Activated CD4-positive, alpha-beta T cell treated with anti-CD3 and anti-CD28 coated beads, Interleukin-2, amount 10 ng/mL, durations not matched to agents 7 days and 5 days (primary cell): ENCODE measurements around the gene STYXL1. TPM values are rescaled to one million over a fixed set of nuclear protein-coding genes. Genes with fewer than 3 reads are reported as not detected.
"Not testable (repeated sequence)": the region's sequence is repeated elsewhere in the genome, so short reads cannot be mapped to it uniquely, and the experiment has no call there.

Experiments
- CTCF ChIA-PET: fragments of 350-600 bp; sonication (Branson Sonifier 250); formaldehyde crosslinking; loops from one replicate; lab custom pipeline; 2021; ENCODE audit warnings: antibody characterized with exemption; lab: Charles Lee
- POLR2A ChIA-PET: fragments of 350-600 bp; sonication (Branson Sonifier 250); formaldehyde crosslinking; loops from one replicate; lab custom pipeline; 2021; ENCODE audit warnings: antibody characterized with exemption; lab: Charles Lee
- DNase-seq: peaks from one replicate; pipeline ENCODE4 v3.0.0-alpha.2; 2020
- H3K27ac Mint-ChIP-seq: one replicate; pipeline ENCODE4 v1.8.0; 2021; ENCODE audit warnings: mild to moderate bottlenecking, moderate library complexity, mixed read lengths
- H3K27me3 Mint-ChIP-seq: one replicate; pipeline ENCODE4 v1.8.0; 2021; ENCODE audit warnings: mixed read lengths
- H3K36me3 Mint-ChIP-seq: one replicate; pipeline ENCODE4 v1.8.0; 2021; ENCODE audit warnings: low read depth, mixed read lengths
- H3K4me1 Mint-ChIP-seq: one replicate; pipeline ENCODE4 v1.8.0; 2021; ENCODE audit warnings: mixed read lengths
- H3K4me3 Mint-ChIP-seq: one replicate; pipeline ENCODE4 v1.8.0; 2021; ENCODE audit warnings: mild to moderate bottlenecking, moderate library complexity, mixed read lengths
- H3K9me3 Mint-ChIP-seq: one replicate; pipeline ENCODE4 v1.8.0; 2021; ENCODE audit warnings: mixed read lengths
- total RNA-seq, 2 experiments: library from RNA; stranded (reverse); gene quantifications; one replicate each; pipeline ENCODE4 v1.2.3, GENCODE V29; 2021

STYXL1 gene
- total RNA-seq, 2 experiments from 2014 or later: 39.1 to 40.3 TPM

GRCh38 chr7:76062254-76062653 is 14.5 kb upstream of the STYXL1 start:
- DNase-seq: no peak
- ChIA-PET CTCF (no interaction called here), POLR2A (no interaction called here)
- no peaks in the 10 kb centered on the region for H3K27me3 Mint-ChIP-seq
- no peaks in the 10 kb centered on the region for H3K9me3 Mint-ChIP-seq
- H3K4me3 Mint-ChIP-seq: no peak overlapping the region
- H3K27ac Mint-ChIP-seq: no peak overlapping the region
- peaks cover 62% of the 10 kb centered on the region for H3K36me3 Mint-ChIP-seq
- no peaks in the 10 kb centered on the region for H3K4me1 Mint-ChIP-seq

DNA sequence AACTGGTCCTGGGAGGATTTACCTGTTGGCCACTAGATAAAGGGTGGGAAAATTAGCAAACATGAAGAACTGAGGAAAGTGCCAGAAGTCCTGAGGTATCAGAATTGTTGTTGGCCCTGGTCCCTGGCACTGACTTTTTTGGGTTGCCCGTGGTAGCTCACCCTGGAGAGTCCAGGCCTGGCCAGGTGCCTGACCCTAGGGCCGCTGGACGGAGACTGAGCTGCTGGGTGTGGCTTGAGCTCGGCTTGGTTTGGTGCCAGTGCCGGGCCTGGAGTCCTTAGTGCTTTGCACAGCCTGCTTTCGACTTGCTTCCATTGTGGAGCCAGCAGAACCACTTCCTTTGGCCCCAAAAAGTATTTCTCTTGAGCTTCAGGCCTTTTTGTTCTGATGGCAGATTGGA is 13.0 kb upstream of the STYXL1 start:
- H3K27me3 Mint-ChIP-seq: no peaks in the 10 kb centered on the region
- DNase-seq: no peak
- H3K36me3 Mint-ChIP-seq: peaks cover 54% of the 10 kb centered on the region
- no peak overlapping the region for H3K27ac Mint-ChIP-seq
- H3K4me1 Mint-ChIP-seq: no peaks in the 10 kb centered on the region
- ChIA-PET CTCF (interaction anchor here (1.7 kb wide), 1 partner anchor 14 kb away, joined by 4 read pairs; no protein-coding TSS in a partner anchor), POLR2A (no interaction called here)
- no peak overlapping the region for H3K4me3 Mint-ChIP-seq
- H3K9me3 Mint-ChIP-seq: no peaks in the 10 kb centered on the region

GRCh38 chr7:76058745-76059144 is 10.9 kb upstream of the STYXL1 start:
- H3K27me3 Mint-ChIP-seq, H3K4me1 Mint-ChIP-seq, H3K27ac Mint-ChIP-seq, H3K4me3 Mint-ChIP-seq, H3K9me3 Mint-ChIP-seq, DNase-seq, POLR2A ChIA-PET: not testable (repeated sequence)
- CTCF ChIA-PET: interaction anchor here (1.3 kb wide), 1 partner anchor 16 kb away, joined by 3 read pairs; no protein-coding TSS in a partner anchor
- H3K36me3 Mint-ChIP-seq: peaks cover 40% of the 10 kb centered on the region

DNA sequence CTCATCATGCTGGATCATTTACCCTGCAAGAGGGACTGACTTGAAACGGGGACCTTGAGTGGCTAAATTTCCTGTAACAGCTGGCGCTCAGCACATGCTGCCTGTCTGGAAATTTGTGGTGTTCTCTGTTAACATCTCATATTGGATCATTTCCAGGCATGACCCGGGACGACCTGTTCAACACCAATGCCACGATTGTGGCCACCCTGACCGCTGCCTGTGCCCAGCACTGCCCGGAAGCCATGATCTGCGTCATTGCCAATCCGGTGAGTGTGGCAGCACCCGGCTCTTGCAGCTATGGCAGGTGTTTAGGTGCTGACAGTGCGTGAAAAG is 10.0 kb upstream of the STYXL1 start:
- H3K4me3 Mint-ChIP-seq: no peak overlapping the region
- no peaks in the 10 kb centered on the region for H3K27me3 Mint-ChIP-seq
- H3K9me3 Mint-ChIP-seq: no peaks in the 10 kb centered on the region
- H3K4me1 Mint-ChIP-seq: peaks cover 13% of the 10 kb centered on the region
- ChIA-PET CTCF (interaction anchor here (0.6 kb wide), 1 partner anchor 379 kb away, joined by 4 read pairs; no protein-coding TSS in a partner anchor), POLR2A (no interaction called here)
- no peak for DNase-seq
- H3K27ac Mint-ChIP-seq: peak overlapping the region; percentile 43
- peaks cover 36% of the 10 kb centered on the region for H3K36me3 Mint-ChIP-seq

- no peak overlapping the region for H3K4me3 Mint-ChIP-seq
- H3K9me3 Mint-ChIP-seq: no peaks in the 10 kb centered on the region
- no peak for DNase-seq
- POLR2A ChIA-PET: no interaction called here
- CTCF ChIA-PET: no interaction called here
- no peaks in the 10 kb centered on the region for H3K27me3 Mint-ChIP-seq
- H3K36me3 Mint-ChIP-seq: peaks cover 33% of the 10 kb centered on the region
- H3K27ac Mint-ChIP-seq: peak overlapping the region; percentile 43
- H3K4me1 Mint-ChIP-seq: peaks cover 16% of the 10 kb centered on the region
Measured at GRCh38 chr7:76057103-76057812, 9.5 kb upstream of the STYXL1 start.

GRCh38 chr7:76056241-76056640 is 8.4 kb upstream of the STYXL1 start:
- CTCF ChIA-PET: no interaction called here
- Mint-ChIP-seq H3K4me3 (no peak overlapping the region), H3K36me3 (peaks cover 33% of the 10 kb centered on the region), H3K27ac (no peak overlapping the region), H3K4me1 (peaks cover 25% of the 10 kb centered on the region), H3K27me3 (no peaks in the 10 kb centered on the region), H3K9me3 (no peaks in the 10 kb centered on the region)
- POLR2A ChIA-PET: no interaction called here
- no peak for DNase-seq

- Mint-ChIP-seq H3K9me3 (no peaks in the 10 kb centered on the region), H3K36me3 (peaks cover 25% of the 10 kb centered on the region), H3K27ac (no peak overlapping the region), H3K4me1 (peaks cover 36% of the 10 kb centered on the region), H3K4me3 (no peak overlapping the region), H3K27me3 (no peaks in the 10 kb centered on the region)
- DNase-seq: no peak
- CTCF ChIA-PET: no interaction called here
- POLR2A ChIA-PET: no interaction called here
Measured at GRCh38 chr7:76054123-76055120, 6.6 kb upstream of the STYXL1 start.

DNA sequence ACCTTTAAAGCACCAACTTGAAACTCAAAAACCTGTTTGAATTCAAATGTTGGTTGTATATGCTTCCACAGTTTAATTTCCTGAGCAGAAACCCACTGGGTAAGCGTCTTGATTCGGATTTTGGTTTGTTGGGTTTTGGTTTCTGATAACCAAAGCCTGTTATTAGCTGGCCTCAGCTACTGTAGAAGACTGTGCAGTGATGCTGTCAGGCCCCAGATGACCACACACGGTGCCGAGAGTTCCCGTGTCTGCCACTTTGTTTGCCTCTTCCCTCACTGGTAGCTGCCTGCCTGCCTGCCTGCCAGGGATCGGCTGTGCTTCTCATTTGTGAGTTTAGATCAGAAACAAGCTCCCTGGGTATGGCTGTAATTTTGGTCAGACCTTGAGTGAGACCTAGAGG is 5.7 kb upstream of the STYXL1 start:
- no peaks in the 10 kb centered on the region for H3K9me3 Mint-ChIP-seq
- peaks cover 24% of the 10 kb centered on the region for H3K36me3 Mint-ChIP-seq
- no peak for DNase-seq
- POLR2A ChIA-PET: no interaction called here
- H3K27me3 Mint-ChIP-seq: no peaks in the 10 kb centered on the region
- H3K4me1 Mint-ChIP-seq: peaks cover 41% of the 10 kb centered on the region
- H3K4me3 Mint-ChIP-seq: no peak overlapping the region
- peak overlapping the region; percentile 1 for H3K27ac Mint-ChIP-seq
- CTCF ChIA-PET: no interaction called here

GRCh38 chr7:76052681-76053080 is 4.9 kb upstream of the STYXL1 start:
- H3K9me3 Mint-ChIP-seq, POLR2A ChIA-PET, DNase-seq, H3K27me3 Mint-ChIP-seq, H3K4me3 Mint-ChIP-seq: not testable (repeated sequence)
- H3K4me1 Mint-ChIP-seq: peaks cover 41% of the 10 kb centered on the region
- H3K36me3 Mint-ChIP-seq: peaks cover 25% of the 10 kb centered on the region
- CTCF ChIA-PET: interaction anchor here (0.6 to 1.3 kb wide), 2 partner anchors 72 to 138 kb away, joined by 3 read pairs; no protein-coding TSS in a partner anchor
- H3K27ac Mint-ChIP-seq: peak overlapping the region; percentile 1

- Mint-ChIP-seq H3K27ac (peak overlapping the region; percentile 80), H3K36me3 (peaks cover 21% of the 10 kb centered on the region), H3K27me3 (no peaks in the 10 kb centered on the region), H3K4me3 (no peak overlapping the region), H3K4me1 (peaks cover 41% of the 10 kb centered on the region), H3K9me3 (no peaks in the 10 kb centered on the region)
- ChIA-PET POLR2A (no interaction called here), CTCF (interaction anchor here (1.2 to 1.3 kb wide), 3 partner anchors 18 to 263 kb away, joined by 3 to 4 read pairs (median 3); no protein-coding TSS in a partner anchor)
- DNase-seq: peak; percentile 51
Measured at GRCh38 chr7:76051840-76052239, 4.0 kb upstream of the STYXL1 start.

GRCh38 chr7:76050545-76050944 is 2.7 kb upstream of the STYXL1 start:
- ChIA-PET CTCF (interaction anchor here (1.0 to 1.2 kb wide), 2 partner anchors 24 to 265 kb away, joined by 3 to 4 read pairs; no protein-coding TSS in a partner anchor), POLR2A (no interaction called here)
- H3K27ac Mint-ChIP-seq: peak overlapping the region; percentile 11
- no peak overlapping the region for H3K4me3 Mint-ChIP-seq
- H3K4me1 Mint-ChIP-seq: peaks cover 48% of the 10 kb centered on the region
- no peaks in the 10 kb centered on the region for H3K27me3 Mint-ChIP-seq
- DNase-seq: no peak
- no peaks in the 10 kb centered on the region for H3K9me3 Mint-ChIP-seq
- H3K36me3 Mint-ChIP-seq: peaks cover 26% of the 10 kb centered on the region

DNA sequence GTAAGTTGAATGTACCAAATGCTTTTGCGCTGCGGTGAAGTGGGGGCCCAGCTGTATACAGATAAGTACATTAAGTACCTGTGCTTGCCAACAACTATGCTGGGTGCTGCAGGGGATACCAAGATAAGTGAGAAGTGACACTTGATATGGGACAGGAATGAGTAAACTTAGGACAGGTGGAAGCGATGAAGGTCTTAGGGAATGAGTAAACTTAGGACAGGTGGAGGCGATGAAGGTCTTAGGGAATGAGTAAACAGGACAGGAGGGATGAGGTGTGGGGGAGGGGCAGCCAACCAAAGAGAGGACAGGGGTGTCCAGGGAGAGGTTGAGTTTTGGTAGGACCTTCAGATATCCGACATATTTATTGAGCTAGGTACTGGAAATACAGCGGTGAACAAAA is 1.5 kb upstream of the STYXL1 start:
- Mint-ChIP-seq H3K4me1 (peaks cover 54% of the 10 kb centered on the region), H3K36me3 (peaks cover 30% of the 10 kb centered on the region)
- CTCF ChIA-PET: interaction anchor here (0.7 to 1.6 kb wide), 3 partner anchors 9 to 23 kb away, joined by 3 to 4 read pairs (median 3); no protein-coding TSS in a partner anchor

More for the DNA sequence above, 1.5 kb upstream of the STYXL1 start:
- no peak for DNase-seq
- Mint-ChIP-seq H3K9me3 (no peaks in the 10 kb centered on the region), H3K27me3 (no peaks in the 10 kb centered on the region), H3K4me3 (peak overlapping the region; percentile 32), H3K27ac (peak overlapping the region; percentile 71)
- POLR2A ChIA-PET: no interaction called here
